GM18867 (cell line): ENCODE data around the gene RNF175.
A peak's percentile ranks its signal among the peaks of the same experiment; 100 is the strongest.

Experiments used
- ATAC-seq: cut with Tn5 transposase; IDR thresholded peaks from one replicate; pipeline ENCODE4 v1.9.1; 2021; ENCODE audit warnings: mild to moderate bottlenecking, moderate library complexity; ENCODE audit not compliant: unreplicated experiment

The RNF175 gene

GRCh38 chr4:153750197-153750817 lies 9.5 kb downstream of the RNF175 start:
- ATAC-seq: peak; percentile 88

- no peak for ATAC-seq
Observed at GRCh38 chr4:153748378-153748777, 11.4 kb downstream of the RNF175 start.

- no peak for ATAC-seq
Observed at GRCh38 chr4:153747406-153747955, 12.3 kb downstream of the RNF175 start.

DNA sequence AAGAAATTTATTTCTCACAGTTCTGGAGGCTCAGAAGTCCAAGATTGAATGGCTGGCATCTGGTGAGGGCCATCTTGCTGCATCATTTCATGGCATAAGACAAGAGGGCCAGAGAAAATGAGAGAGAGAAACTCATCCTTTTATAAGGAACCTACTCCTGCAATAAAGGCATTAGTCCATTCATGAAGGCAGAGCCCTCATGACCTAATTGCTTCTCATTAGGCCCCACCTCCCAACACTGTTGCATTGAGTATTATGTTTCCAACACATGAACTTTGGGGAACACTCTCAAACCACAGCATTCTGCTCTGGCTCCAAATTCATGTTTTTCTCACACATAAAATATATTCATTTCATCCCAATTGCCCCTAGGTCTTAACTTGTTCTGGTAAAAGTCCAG lies 14.2 kb downstream of the RNF175 start:
- ATAC-seq: no peak

DNA sequence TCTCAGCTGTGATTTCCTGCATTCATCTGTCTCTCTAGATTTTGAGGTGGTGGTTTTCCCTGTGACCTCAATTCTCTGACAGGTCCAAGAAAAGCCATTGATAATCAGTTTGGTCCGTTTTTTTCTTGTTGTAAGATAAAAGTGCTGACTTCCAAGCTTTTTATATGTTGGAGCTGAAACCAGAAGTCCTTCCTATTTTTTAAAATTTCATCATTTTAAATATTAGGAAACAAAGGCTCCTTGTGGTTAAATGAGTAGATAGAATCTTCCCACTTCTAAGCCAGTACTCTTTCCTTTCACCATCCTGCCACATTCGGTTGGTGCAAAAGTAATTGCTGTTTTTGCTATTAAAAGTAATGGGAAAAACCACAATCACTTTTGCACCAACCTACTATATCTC lies 18.3 kb downstream of the RNF175 start:
- ATAC-seq: no peak

GRCh38 chr4:153735906-153736461 lies 23.8 kb downstream of the RNF175 start:
- ATAC-seq: no peak

- ATAC-seq: peak; percentile 79
Observed at GRCh38 chr4:153733751-153734448, 25.9 kb downstream of the RNF175 start.

DNA sequence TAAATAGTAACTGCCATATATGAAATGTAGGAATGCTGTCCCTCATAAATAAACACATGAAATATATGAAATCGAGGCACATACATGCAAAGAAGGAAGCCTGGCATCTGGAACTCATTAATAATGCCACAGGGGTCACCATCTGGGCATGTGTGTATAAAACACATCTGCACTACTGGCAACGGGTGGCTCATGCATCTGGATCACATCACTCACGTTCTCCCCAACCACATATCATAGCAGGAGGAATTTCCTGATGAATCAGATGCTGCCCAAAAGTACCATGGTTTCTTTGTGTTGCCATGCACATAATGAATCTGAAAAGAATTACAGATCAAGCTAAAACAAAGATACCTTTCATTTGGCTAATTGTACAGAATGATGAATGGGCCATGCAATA lies 28.6 kb downstream of the RNF175 start:
- no peak for ATAC-seq

- peak; percentile 56 for ATAC-seq
Observed at GRCh38 chr4:153729895-153730294, 29.9 kb downstream of the RNF175 start.

DNA sequence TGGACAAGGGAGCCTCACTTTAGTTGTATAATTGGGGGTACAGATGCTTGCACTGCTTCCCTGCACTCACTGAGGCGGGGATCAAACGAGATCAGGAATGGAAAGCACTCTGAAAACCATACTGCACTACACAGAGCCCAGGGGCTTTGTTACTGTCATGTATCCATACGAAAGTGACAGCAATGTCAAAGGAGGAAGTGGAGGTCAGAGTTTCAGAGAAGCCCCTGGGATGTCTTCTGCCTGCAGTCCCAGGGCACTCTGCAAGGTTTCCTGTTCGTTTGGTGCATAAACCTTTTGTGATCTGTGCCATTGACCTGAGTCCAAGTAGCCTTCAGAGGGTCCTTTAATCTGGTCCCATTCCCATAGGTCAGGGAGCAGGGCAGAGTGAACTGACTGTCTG lies 31.2 kb downstream of the RNF175 start:
- ATAC-seq: peak; percentile 46

GRCh38 chr4:153728151-153728550 lies 31.7 kb downstream of the RNF175 start:
- ATAC-seq: peak; percentile 31

DNA sequence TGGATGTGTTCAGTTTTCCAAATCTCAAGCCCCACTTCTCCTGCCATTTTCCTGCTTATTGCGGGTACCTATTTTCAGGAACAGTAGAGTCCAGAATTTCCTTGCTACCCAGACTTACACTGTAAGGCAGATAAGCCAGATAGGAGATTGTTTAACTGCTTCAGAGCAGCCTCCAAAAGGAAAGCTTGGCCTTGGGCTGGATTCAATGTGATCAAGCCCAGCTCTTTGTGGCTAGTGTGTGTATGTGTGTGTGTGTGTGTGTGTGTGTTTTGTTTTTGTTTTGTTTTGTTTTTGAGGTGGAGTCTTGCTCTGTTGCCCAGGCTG lies 34.0 kb downstream of the RNF175 start:
- ATAC-seq: no peak

GRCh38 chr4:153725136-153725830 lies 34.5 kb downstream of the RNF175 start:
- no peak for ATAC-seq

DNA sequence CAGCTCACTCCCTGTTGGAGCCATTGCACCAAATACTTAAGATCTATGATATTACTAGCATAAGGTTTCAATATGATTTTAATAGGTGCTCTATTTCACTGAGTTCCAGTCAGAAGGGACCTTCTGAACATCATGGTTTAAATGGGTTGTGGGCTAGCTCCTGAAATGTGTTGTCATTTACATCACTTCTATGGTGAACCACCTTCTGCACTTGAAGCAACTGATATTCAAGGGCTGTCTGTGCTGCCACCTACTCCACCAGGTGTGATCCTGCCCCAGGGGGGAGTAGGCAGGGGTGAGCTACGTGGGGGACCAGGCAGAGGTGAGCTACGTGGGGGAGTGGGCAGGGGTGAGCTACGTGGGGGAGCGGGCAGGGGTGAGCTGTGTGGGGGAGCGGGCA lies 35.2 kb downstream of the RNF175 start:
- no peak for ATAC-seq

GRCh38 chr4:153722036-153722435 lies 37.8 kb downstream of the RNF175 start:
- ATAC-seq: no peak

DNA sequence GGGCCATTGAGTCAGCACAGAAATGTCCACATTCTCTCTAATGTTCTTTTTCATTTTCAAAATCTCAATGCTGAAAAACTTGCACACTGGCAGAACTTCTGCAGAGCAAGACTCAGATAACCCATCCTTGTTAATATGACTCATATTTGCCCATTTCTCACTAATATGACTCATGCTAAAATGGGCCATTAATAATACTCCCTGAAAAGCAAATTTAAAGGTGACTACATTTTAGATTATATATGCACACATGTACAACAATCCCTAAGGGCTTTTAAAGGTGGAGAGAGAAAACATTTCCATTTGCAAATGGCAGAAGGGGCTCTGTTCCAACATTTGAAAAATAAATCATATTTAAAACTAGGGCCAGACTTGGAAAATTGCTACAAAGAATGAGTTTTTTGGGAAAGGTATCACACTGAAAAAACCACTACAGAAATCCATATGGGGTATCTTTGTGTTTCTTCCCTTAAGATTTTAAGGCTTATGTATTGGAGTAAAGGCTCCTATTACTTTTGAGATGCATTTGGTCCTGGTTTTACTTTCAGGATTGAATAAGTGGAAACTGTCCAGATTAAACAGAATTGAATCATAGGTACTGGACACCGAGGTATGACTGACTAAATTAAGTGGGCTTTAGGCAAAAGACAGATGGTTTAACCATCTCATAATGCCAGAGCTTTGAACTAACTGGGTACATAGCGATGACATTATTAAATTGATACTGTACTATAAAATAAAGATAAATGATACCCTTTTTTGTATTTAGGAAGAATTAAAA lies 45.8 kb downstream of the RNF175 start:
- no peak for ATAC-seq

DNA sequence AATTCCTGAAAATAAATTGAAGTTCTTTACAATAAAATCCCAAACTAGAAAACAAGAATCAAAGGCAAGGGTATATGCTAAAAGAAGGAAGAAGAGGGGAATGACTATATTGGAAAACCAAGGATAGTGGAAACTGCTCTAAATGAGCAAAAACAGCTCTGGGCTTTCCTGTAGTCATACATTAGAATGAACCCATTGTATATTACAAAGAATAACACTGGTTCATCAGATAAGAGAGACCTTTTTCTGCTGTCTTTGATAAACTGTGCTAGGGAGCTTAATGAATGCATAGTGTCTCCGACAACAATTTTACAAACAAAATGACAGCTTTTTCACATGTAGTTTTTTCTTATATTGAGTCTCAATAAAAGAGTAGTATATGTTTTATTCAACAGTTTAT lies 49.1 kb downstream of the RNF175 start:
- ATAC-seq: no peak

GRCh38 chr4:153706519-153706918 lies 53.3 kb downstream of the RNF175 start:
- ATAC-seq: peak; percentile 33

DNA sequence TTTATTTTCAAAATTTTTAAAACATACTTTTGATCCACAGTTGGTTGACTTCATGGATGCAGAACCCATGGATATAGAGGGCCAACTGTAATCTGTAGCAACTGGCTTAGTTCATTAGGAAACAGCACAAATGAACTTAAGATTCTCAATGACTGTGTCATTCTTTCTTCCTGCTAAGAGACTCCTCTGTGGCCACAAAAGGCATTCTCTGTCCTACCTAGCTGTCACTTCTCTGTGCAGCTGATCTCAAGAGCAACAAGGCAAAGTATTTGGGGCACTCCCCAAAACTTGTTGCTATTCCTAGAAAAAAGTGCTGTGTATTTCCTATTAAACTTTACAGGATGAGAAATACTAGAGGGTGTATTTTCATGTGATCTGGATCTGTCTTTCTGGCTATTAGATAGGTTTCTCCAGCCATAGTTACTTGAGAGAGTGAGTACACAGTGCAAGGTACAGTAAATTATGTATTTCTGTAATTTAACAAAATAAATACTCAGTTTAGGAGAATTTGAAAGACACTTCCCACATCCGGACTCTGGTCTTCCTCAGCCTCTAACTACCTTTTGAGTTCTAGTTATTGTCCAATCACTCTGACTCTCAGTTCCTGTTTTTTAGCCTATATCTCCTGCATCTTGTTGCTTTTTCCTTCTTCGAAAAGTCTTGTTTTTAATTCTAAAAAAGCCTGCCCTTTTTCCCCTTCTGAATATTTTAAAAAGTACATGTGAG lies 53.9 kb downstream of the RNF175 start:
- peak; percentile 60 for ATAC-seq

DNA sequence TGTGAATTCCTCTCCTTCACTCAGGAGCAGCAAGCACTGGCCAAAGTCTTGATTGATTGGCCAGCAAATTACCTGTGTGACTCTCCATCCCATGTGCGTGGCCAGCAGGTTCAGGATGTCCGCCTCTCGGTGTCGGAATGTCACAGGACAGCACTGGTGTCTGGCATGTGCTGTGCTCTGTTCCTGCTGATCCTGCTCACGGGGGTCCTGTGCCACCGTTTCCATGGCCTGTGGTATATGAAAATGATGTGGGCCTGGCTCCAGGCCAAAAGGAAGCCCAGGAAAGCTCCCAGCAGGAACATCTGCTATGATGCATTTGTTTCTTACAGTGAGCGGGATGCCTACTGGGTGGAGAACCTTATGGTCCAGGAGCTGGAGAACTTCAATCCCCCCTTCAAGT lies 55.3 kb downstream of the RNF175 start:
- ATAC-seq: no peak
